Fibroblast of skin of left biceps (primary cell): ENCODE measurements around the gene CPPED1.

Source experiments
- DNase-seq, 2 experiments: peaks; one replicate each; pipeline ENCODE4 v3.0.0-alpha.2; 2013; ENCODE audit warnings: low read depth in 2 of 2

The CPPED1 gene

DNA sequence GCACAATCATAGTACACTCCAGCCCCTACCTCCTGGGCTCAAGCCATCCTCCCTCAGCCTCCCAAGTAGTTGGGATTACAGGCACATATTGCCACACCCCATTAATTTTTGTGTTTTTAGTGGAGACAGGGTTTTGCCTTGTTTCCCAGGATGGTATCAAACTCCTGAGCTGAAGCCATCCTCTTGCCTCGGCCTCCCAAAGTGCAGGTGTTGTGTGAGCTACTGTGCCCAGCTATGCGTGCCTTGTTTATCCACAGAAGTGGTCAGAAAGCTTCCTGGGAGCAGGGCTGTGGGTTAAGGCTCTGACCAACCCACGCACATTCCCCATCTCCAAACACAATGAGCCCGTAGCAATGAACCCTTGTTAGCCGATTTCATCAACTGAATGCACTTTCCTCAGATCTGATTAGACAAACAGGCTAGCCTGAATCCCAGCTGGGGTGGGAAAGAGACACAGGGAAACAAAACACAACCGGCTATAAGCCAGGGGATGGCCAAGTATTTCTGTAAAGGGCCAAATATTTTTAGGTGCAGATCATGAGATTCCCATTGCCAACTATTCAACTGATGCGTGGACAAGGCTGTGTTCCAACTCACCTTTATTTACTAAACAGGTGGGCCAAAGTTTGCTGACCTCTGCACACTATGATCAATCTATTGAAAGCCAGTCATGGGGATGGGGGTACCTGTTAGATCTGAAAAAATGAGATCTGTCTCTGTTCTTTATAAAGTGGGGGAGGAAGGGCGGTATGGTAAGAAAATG is 193.6 kb downstream of the CPPED1 start:
- no peak for DNase-seq
